Left renal pelvis (tissue), 4 donors: ENCODE results near the gene KATNB1. TPM values are rescaled to one million over a fixed set of nuclear protein-coding genes. Genes with fewer than 3 reads are reported as not detected.
A peak's percentile ranks its signal among the peaks of the same experiment; 100 is the strongest.

Source experiments
- DNase-seq, 4 donors: peaks; one replicate each; pipeline ENCODE4 v3.0.0-alpha.2; 2013; ENCODE audit warnings: low read depth in 4 of 4, low spot score in 3 of 4
- polyA plus RNA-seq, 4 donors: library from polyadenylated mRNA; unstranded; fragments of 120-200 nt; gene quantifications; one replicate each; pipeline ENCODE4 v1.2.1, GENCODE V29; 2013; ENCODE audit not compliant: insufficient read length in 4 of 4

The KATNB1 gene
- polyA plus RNA-seq, 4 donors, result 11.8 to 22.3 (median 19.6) TPM

DNA sequence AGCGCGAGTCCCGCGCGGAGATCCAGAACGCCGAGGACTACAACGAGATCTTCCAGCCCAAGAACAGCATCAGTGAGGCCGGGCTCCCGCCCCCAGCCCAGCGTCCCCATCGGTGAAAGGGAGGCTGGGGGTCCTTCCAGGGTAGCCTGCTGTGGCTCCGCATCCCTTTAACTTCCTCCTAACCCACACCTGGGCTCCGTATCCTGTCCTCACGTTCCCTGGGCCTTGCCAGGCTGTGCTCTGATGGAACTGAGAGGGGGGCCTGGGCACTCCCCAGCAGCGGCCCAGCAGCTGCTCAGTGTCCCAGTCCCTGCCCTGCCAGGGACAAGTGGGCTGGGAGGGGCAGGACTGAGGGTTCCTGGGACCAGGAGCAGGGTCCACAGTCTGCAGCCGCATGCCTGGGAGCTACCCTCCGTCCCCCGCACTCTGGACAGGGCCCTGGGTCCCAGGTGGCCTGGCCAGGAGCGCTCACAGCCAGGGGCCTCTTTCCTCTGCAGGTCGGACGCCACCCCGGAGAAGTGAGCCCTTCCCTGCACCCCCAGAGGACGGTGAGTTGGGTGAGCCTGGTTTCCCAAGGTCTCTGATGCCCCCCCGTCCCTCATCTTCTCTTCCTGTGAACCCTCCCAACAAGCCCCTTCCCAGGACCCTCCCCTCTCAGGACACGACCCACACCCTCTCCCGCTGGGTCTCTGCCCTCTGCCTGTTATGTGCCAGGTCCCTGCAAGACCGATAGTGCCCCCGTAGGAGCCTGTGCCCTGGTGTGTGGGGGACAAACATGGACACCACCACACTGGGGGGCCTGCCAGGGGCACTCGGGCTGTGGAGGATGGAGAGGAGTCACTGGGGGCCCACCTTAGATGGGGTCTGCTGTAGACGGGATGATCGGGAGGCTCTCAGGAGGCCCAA, 18.1 kb downstream of the KATNB1 start:
- DNase-seq, result no peak

DNA sequence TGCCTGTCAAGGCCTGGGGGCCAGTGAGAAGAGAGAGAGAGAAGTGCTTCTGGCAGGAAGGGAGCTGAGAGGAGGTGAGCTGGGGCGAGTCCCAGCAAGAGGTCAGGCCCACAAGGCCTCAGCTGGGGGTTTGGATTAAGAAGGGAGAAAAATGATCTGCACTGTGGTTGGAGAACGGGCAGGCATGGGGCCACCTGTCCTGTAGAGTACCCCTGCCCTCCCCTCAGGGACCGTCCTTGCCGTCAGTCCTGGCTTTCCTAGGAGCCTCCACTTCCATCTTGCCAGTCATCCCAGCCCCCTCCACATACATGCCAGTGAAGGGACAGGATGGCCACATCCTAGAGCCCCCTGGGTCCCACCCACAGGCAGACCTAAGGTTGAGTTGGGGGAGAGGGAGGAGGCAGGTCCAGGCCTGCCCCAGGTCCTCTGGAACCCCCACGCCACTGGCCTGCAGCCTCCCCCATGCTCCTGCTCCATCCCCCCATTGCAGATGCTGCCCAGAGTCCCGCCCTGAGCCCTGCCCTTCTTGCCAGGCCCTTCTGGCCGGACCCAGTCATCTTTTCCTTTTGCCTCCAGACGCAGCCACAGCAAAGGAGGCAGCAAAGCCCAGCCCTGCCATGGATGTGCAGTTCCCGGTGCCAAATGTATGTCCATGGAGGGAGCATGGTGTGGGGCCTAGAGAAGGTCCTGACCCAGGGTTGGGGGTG, 18.9 kb downstream of the KATNB1 start:
- DNase-seq, result no peak

DNA sequence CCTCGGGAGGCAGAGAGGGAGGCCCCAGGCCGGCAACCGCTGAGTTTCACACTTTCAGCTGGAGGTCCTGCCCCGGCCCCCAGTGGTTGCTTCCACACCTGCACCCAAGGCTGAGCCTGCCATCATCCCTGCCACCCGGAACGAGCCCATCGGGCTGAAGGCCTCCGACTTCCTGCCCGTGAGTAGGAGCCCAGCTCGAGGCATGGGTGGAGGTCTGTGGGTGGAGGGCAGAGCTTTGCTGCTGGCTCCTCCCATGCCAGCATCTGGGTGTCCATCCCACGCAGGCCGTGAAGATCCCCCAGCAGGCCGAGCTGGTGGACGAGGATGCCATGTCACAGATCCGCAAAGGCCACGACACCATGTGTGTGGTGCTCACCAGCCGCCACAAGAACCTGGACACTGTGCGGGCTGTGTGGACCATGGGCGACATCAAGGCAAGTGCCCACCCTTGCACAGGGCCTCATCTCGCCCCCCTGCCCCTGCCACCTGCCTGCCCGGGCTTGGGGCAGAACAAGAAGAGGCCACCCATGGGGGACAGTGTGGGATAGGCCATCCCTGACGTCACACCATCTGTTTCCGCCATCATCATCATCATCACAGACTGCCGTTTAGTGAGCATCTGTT, 19.6 kb downstream of the KATNB1 start:
- DNase-seq, result no peak

DNA sequence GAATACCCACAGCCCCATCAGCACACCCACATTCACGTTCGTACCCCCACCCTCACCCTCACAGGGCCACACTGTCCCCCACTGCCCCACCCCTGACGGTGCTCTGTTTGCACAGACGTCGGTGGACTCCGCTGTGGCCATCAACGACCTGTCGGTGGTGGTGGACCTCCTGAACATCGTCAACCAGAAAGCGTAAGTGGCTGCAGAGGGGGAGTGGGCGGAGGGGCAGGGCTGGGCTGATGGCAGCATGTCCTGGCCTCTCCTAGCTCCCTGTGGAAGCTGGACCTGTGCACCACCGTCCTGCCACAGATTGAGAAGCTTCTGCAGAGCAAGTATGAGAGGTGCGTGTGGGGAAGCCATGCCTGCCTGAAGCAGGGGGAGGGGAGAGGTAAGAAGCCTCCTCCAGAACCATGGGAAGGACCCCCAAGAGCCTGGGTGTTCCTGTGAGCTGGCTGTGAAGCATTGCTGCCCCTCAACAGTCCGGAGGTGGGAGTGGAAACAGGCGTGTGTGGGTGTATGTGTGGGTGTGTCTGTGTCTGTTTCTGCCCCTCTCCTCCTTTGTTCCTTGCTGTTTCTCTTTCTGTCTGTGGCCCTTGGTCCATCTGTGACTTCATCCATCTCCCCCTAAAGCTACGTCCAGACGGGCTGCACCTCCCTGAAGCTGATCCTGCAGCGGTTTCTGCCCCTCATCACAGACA, 20.3 kb downstream of the KATNB1 start:
- no peak for DNase-seq

DNA sequence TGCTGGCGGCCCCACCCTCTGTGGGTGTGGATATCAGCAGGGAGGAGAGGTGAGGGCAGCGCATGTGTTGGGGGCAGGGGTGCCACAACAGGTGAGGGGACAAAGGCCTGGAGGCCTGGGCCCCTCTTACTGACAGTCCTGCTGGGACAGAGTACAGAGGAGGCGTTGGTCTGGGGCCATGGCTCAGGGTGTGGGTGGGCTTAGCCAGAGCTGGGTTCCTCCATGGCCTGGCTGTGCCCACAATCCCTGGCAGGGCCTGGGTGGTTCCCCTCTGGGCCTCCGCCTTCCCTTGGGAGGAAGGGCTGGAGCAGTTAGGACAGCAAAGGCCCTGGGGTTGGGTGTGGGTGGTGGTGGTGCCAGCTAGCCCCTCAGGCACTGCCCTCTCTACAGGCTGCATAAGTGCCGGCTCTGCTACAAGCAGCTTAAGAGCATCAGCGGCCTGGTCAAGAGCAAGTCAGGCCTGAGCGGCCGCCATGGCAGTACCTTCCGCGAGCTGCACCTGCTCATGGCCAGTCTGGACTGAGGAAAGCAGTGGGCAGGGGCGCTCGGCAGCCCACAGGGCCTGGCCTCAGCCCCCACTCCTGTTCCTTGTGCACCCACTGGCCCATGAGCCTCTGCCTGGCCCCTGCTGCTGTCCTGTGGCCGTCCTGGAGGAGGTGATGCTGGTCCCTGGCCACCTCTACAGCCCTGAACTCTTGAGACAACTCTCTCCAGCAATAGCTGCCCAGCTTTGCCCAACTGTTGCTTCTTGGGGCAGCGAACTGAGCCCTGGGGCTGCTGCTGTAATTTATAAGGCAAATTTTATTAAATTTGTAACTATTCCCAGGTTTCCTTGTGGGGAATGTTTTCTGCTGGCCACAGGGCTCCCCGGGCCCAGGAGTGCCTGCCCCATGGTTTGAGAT, 21.1 kb downstream of the KATNB1 start:
- no peak for DNase-seq

DNA sequence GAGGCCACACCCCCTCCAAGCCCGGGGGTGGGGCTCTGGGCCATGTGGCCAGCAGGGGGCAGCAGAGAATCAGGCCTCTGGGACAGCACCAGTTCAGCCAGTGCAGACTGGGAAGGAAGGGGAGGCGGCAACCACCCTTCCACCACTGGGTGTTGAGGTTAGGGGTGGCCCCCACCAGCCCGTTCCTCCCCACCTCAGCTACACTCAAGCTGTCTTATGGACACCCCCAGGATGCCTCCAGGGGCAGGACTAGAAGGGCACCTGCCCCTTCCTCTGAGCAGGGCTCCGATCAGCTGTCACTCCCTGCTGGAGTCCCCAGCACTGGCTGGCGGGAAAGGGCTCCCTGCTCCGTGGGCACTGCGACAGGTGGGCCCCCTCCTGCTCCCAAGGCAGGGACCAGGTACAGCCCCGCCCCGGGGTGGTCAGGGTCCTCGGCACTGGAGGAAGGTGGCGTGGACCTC, 21.8 kb downstream of the KATNB1 start:
- DNase-seq, result peak in 1 of 4 donors; percentile 43

DNA sequence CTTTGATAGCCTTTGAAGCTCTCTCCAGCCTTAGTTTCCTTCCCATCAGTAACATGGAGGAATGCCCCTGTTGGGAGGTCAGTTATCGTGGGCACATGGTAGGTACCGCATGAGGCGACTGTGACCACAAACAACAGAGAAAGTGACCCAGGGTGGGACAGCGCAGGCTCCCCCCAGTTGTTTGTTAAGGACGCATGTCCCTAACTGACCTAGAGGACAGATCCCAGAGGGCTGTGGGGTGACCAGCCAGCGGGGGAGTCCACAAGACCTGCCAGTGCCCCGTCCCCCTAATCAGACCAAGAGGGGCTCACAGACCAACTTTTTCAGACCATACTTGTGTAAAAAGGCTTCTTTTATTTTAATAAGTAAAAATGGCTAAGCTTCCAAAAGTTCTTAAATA, 22.3 kb downstream of the KATNB1 start:
- DNase-seq, result no peak

DNA sequence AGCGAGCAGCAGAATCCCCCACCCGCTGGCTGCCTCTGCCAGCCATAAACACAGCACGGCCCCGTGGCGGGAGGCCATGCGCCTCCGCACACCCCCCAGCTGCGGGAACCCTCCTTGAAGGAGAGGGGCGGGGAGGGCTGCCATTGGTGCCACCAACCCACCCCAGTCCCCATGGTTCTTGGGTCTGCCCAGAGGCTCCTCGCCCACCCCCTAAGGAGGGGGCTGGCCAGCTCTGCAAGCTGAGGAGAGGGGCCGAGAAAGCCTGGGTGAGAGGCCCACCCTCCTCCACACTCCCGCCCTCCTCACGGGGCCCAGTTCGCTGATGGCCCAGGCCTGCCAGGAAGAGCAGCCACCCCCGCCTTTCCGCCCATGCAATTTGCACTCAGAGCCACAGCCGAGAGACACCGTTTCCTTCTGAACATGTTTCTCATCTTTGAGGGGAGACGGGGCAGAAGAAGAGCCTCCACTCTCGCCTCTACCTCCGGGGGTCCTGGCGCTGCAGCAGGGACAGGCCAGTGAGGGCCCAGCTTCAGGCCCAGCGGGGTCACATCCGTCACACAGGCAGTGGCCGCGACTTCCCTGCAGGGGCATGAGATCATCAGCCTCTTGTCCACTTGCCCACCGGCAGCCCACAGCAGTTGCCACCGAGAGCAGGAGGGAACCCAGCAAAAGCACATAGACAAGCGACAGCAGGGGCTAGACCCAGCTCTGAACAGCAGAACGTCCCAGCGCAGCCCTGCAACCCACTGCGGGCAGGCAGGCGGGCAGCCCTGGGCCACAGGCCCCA, 23.0 kb downstream of the KATNB1 start:
- DNase-seq, result no peak

DNA sequence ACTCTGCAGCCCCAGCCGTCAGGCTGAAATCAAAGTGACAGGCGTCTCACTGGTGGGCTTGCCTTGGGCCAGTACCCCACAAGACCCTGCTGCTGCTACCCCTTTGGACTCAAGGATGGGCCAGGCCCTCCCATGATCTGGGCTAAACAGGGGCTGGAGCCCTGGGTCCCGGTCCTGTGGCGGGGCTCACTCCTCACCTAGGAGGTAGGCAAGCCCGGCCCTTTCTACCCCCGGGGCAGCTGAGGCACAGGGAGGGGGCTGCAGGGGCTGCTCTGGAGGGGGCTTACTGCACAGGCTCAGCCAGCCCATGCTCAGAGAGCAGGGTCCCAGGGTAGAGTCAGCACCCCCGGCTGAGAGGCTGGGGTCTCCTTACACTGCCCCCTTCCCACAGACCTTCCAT, 23.6 kb downstream of the KATNB1 start:
- DNase-seq, result no peak

DNA sequence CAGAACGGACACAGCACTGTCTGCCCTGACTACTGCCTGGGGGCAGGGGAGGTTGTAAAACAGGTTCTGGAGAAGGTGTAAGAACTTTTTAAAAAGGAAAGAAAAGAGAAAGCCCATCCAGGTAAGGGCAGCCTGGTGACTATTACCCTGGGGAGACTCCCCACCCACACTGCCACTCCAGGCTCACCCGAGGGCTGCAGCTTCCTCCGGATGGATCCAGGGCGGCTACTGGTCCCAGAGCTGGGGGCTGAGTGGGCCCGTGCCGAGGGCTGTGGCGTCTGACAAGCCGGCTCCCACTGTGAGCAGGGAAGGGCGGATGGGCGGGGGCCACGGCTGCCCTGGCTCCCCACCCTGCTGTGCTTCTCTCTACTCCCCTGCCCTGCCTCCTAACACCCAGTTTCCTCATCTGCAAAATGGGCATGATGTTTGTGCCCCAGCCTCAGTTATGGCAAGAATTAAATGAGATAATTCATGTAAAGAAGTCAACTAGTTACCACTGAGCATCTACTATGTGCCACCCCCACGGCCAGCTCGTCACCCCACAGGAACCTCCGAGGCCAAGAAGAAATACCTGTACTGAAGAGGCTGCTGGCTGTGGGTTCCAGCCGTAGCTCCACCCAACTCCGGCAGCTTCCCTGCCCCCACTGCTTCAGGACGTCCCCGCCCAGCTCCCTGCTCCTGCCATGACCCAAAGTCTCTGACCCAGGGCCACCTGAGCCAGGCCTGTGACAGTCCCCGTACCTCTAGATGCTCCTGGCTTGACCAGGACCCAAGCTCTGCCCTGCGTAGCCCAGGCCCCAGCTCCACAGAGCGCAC, 24.2 kb downstream of the KATNB1 start:
- no peak for DNase-seq

DNA sequence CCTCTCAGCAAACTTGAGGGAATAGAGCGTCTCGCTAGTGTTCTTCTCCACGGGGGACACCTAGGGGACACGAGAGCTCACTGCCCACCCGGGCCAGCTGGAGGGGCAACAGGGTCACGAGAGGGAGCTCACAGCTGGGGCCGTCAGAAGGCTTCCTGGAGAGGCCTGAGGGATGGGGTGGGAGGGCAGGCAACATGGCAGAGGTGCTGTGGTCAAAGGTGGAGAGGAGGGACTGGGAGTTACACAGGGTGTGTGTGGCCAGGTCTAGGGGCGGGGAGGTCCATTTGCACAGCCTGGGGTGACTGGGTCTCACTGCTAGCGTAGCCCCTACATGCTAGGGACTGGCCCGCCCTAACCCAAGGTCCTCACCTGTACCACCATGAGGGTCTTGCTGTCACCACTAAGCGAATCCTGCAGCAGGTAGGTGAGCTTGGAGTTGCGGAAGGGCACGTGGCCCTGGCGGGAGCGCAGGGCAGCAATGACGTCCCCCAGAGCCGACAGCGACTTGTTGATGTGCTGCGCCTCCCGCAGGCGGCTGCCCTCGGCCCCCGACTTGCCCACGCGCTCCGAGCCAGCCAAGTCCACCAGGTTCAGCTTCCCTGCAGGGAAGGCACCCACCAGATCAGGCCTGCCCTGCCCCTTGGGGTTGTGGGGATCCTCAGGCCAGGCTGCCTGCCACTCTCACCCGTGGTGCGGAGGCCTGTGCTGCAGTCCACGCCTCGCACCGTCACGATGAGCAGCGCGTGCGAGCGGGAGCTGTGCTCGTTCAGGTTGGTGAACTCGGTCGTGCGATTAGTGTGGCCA, 25.0 kb downstream of the KATNB1 start:
- no peak for DNase-seq

DNA sequence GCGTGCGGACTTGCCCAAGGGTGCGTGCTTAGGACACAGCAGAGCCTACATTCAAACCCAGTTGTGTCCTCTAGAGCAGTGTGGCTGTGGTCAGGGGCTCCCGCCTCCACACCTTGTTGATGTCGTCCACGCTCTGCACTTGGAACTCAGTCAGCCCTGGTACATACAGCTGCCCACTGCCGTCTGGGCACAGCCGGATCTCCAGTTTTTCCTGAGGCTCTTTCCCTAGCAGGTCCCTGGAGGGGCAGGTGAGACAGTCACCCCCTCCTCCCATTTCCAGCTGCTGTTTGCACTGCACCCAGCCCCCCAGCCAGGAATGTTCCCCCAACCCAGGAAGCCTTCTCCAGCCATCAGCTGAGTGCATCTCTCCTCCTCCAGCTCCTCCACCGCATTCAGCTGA, 25.7 kb downstream of the KATNB1 start:
- DNase-seq, result no peak

DNA sequence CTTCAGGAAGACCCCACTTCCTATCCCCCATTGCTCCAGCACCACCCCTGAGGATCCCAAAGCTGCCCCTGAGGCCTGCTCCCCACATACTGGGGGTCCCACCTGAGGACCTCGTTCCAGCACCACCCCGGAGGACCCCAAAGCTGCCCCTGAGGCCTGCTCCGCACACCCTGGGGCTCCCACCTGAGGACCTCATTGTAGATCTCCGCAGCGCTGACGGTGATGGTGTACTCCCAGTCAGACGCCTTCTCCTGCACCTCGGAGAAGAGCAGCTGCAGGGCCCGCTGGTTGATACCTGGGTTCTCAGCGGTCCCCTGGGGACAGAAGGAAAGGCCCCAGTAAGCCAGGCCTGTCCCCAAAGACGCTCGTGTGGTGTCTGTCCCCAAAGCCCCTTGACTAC, 26.4 kb downstream of the KATNB1 start:
- no peak for DNase-seq

DNA sequence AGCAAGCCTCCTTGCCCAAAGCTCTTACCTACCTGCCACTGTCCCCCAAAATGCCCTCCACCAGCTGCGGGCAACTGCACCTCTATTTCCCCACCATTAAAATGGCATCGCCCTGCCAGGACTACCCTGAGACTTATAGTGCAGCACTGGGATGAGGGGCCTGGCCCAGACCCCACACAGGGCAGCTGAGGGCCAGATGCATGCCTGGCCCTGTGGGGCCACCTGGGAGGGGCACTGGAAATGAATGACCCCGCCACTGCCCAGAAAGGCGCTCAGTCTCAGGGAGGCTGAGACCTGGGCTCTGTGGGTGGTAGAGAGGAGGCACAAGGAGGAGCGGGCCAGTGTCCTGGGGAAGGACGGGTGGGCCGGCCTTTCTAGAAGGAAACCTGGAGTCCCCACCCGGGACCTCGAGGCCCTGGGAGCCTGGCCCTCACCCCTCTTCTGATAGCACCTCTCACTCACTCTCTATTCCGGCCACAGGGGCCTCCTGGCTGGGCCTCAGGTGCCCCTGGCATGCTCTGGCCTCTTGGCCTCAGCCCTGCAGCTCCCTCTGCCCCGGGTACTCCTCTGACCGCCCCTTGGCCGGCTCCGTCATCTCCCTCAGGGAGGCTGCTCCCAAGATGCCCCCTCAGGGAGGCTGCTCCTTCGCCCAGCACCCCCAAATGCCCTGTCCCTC, 26.9 kb downstream of the KATNB1 start:
- DNase-seq, result no peak

DNA sequence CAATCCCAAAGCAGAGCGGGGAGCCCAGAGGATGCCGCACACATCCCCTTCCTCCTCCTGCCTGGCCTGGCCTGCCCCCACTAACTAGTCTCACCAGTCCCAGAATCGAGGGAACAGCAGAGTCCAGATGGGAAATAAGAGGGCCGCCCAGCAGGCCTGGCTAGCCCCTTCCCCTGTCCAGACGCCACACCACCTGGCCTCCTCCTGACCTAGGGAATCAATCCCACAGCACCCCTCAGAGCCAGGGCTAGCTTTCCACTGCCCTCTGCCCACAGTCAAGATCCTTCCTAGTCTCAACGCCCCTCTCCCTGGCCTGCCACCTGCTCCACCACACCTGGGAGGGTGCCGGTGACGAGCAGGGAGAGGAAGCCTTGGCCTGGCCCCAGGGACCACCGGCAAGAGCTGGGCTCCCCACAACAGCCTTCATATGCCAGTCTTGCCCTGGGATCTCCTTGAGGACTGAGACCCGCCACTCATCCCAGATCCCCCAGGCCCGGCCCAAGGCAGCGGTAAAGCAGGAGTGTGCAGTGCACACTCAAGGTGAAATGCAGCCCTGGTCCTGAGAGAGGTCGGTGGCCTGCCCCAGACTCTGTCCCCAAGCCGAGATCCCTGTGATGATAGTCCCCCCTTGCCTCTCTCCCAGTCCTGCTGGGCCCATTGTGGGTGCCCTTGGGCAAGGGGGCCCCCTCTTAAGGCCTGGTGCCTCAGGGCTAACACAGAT, 27.9 kb downstream of the KATNB1 start:
- DNase-seq, result no peak

DNA sequence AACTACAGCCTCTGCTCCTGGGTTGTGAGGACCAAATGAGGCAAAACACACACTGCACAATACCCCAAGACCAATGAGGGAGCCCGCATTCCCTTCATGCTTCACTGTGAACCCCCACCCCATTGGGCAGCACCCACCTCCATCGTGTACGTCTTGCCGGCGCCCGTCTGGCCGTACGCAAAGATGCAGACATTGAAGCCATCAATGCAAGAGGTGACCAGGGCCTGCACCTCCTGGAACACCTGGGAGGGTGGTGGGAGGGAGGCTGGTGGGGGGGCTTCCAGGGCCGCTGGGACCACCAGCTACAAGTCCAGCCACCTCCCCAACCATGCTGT, 28.4 kb downstream of the KATNB1 start:
- DNase-seq, result no peak
